Fibroblast of skin of scalp (primary cell): ENCODE measurements around the gene PLAAT3.
A peak's percentile ranks its signal among the peaks of the same experiment; 100 is the strongest.
"Not testable (repeated sequence)": the region's sequence is repeated elsewhere in the genome, so short reads cannot be mapped to it uniquely, and the experiment has no call there.

ENCODE experiments used
- DNase-seq: peaks from one replicate; pipeline ENCODE4 v3.0.0-alpha.2; 2013

Gene PLAAT3

GRCh38 chr11:63564784-63565350 lies 49.4 kb downstream of the PLAAT3 start:
- DNase-seq = no peak

- no peak for DNase-seq
Measured at GRCh38 chr11:63564056-63564774, 50.0 kb downstream of the PLAAT3 start.

DNA sequence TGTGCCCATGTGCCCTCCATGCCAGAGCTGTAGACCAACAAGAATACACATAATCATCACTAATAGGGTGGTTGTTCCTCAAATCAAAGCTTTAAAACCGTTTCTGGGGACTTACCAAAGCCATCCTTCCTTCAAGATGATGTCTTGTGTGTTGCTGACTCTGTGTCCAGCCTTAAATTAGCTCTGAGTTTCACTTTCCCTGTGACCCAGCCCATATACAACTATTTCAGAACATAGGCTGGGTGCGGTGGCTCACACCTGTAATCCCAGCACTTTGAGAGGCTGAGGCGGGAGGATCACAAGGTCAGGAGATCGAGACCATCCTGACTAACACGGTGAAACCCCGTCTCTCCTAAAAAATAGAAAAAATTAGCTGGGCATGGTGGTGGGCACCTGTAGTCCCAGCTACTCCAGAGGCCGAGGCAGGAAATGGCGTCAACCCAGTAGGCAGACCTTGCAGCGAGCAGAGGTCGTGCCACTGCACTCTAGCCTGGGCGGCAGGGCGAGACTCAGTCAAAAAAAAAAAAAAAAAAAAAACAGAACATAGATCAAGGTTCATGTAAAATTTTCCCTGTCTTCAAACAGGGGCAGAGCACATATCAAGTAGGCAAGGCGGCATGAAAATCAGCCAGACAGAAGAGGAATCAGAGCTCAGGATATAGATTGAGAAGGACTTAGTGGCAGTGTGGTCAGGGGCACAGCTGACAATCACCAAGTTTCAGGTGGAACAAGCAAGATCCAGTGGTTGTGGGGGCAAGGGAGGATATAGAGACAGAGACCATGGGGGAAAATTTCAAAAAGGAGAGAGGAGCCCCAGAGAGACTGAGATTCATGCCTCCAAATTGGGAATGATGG lies 50.8 kb downstream of the PLAAT3 start, which contains the start of gene PLAAT2:
PLAAT2 (minus strand) TSS at position 179 of the 855 bp plus-strand sequence; CDS start at position 124, 55 bp downstream.
- DNase-seq = no peak

- no peak for DNase-seq
Measured at GRCh38 chr11:63560506-63561180, 53.6 kb downstream of the PLAAT3 start.

DNA sequence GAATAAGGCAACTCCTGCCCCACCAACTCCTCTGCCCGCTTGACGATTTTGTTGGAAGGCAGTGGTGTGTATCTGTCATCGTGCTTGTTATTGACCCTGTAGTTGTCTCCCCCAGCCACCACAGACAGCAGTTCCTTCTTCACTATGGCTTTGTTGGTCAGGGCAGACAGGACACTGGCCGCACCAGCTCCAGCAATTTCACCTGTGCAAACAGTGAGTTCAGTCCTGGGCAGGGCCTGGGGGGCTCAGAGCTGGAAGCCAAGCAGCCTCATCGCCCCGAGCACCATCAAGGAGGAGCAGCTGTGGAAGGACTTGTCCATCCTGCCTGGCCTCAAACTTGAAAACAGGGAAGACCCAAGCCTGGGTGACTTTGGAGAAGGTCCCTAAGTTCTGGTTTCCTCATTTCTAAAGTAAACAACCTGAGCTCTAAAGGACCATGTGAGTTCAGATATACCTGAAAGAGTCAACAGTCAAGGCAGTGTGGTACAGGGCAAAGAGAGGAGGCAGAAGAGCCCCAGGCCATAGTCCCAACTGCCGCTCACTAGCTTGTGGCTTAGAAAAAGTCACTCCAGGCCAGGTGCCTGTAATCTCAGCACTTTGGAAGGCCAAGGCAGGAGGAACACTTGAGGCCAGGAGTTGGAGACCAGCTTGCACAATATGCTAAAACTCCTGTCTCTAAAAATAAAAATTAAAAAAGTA lies 55.6 kb downstream of the PLAAT3 start:
- no peak for DNase-seq

GRCh38 chr11:63557570-63557969 lies 56.7 kb downstream of the PLAAT3 start:
- no peak for DNase-seq

GRCh38 chr11:63556404-63557013 lies 57.7 kb downstream of the PLAAT3 start:
- DNase-seq = no peak

DNA sequence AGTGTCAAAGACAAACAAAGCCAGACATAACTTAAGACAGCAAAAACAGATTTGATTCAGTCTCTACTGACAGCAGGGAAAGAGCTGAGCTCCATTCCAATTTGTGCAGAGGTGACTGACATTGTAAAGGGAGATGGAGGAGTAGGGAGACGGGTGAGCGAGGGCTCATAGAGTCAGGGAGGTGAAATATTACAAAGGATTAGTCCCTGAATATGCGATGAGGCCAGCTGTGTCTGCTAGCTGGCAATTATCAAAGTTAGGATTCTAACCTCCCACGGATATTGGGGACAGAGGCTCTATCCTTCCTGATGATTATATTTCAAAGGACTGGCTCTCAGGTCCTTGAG lies 59.4 kb downstream of the PLAAT3 start:
- DNase-seq = no peak

- DNase-seq = peak; percentile 43
Measured at GRCh38 chr11:63553759-63554158, 60.5 kb downstream of the PLAAT3 start.

- no peak for DNase-seq
Measured at GRCh38 chr11:63552921-63553320, 61.3 kb downstream of the PLAAT3 start.

GRCh38 chr11:63551889-63552266 lies 62.4 kb downstream of the PLAAT3 start:
- DNase-seq = no peak

DNA sequence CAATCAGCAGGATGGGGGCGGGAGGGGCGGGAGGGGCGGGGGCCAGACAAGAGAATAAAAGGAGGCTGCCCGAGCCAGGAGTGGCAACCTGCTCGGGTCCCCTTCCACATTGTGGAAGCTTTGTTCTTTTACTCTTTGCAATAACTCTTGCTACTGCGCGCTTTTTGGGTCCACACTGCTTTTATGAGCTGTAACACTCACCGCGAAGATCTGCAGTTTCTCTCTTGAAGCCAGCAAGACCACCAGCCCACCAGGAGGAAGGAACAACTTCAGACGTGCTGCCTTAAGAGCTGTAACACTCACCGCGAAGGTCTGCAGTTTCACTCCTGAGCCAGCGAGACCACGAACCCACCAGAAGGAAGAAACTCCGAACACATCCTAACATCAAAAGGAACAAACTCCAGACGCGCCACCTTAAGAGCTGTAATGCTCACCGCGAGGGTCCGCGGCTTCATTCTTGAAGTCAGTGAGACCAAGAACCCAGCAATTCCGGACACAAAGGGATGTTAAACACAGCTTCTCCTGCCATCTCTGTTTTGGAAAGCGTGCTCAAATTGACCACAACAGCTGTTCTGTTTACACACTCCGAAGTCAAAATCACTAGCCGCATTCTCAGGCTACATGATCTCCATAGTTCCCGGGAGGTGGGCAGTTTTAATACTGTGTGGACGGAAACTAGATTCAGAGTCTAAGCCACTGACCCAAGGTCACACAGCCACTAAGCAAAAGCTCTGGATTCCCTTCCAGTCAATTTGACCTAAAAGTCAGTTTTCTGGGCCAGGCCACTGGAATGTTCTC lies 62.9 kb downstream of the PLAAT3 start:
- DNase-seq = no peak

DNA sequence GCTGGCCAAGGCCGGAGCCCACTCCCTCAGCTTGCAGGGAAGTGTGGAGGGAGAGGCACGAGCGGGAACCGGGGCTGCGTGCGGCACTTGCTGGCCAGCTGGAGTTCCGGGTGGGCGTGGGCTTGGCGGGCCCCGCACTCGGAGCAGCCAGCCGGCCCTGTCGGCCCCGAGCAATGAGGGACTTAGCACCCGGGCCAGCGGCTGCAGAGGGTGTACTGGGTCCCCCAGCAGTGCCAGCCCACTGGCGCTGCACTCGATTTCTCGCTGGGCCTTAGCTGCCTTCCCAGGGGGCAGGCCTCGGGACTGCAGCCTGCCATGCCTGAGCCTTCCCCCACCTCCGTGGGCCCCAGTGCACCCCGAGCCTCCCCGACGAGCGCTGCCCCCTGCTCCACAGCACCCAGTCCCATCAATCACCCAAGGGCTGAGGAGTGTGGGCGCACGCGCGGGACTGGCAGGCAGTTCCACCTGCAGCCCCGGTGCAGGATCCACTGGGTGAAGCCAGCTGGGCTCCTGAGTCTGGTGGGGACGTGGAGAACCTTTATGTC lies 64.0 kb downstream of the PLAAT3 start:
- DNase-seq = not testable (repeated sequence)

DNA sequence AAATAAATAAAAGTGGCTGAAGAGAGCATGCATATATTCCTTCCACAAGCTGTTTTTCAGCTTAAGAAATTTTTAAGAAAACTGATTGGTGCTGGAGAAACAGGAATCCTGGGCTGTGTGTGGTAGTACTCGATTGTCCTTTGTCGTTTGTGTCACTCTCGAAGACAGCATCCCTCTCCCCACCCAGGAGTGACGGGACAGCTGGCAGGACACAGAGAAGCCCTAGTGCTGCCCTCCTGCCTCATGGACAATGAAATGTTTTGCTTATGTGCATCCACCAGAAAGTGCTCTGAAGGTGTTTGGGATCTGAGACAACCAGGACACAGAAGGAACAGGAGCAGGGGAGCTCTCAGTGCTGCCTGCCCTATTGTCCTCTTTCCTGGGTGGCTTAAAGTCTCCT lies 64.8 kb downstream of the PLAAT3 start:
- no peak for DNase-seq

DNA sequence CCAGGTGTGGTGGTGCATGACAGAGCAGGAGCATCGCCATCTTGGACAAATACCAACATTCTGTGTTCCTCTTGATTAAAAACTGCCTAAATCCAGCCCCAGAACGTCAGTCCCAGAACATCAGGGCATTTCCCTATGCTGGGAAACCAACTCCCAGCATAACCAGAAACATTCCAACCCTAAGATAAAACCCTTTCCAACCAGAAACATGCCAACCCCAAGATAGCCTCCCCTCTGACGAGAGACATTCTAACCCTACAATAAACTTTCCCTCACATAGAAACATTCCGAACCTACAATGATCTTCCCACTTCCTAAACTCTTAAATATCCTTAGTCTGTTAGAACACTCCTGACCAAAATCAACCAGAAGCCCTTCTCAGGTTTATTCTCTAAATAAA lies 66.1 kb downstream of the PLAAT3 start:
- DNase-seq = no peak

- no peak for DNase-seq
Measured at GRCh38 chr11:63547061-63547460, 67.2 kb downstream of the PLAAT3 start.

GRCh38 chr11:63543711-63544110 lies 70.5 kb downstream of the PLAAT3 start:
- no peak for DNase-seq

GRCh38 chr11:63542506-63542905 lies 71.7 kb downstream of the PLAAT3 start:
- DNase-seq = not testable (repeated sequence)

GRCh38 chr11:63537293-63538101 lies 76.7 kb downstream of the PLAAT3 start:
- DNase-seq = peak; percentile 21
